NK-92 (cell line): ENCODE results near the gene AP1S3.
"Not testable (repeated sequence)": the region's sequence is repeated elsewhere in the genome, so short reads cannot be mapped to it uniquely, and the experiment has no call there.

ENCODE experiments used
- DNase-seq: peaks from one replicate; lab custom pipeline; 2025; ENCODE audit not compliant: unreplicated experiment; lab: John Stamatoyannopoulos, UW

Gene AP1S3

DNA sequence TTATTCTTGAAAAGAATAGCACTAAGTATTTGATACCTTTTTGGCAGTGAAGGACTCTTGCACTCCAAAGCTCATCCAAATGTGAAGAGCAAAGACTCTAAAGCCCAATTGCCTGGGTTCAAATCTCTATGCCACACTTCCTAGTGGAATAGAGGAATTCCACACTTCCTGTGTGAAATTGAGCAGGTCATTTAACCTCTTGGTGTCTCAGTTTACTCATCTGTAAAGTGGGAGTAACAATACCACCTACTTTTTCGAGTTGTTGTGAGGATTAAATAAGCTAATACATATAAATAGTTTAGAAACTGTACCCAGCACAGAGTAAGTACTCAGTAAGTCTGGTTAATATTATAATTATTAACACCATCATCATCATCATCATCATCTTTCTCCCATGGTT lies 72.6 kb downstream of the AP1S3 start:
- DNase-seq, result no peak

DNA sequence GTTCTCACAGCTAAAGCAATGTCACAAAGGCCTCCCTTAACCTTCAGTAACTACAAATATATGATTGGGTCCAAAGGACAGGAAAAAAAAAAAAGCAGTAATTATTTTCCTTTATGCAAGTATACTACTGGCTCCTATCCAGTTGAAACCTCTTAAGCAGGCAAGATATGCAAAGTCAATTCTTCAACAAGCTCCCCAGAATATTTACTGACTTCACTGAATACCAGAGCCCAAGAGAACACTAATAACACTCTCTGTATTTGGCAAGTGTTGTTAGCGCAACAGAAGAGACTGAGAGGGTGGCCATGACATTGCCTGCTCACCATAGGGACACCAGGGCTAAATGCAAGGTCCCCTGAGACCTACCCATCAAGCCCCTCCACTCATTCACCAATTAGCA lies 74.5 kb downstream of the AP1S3 start:
- no peak for DNase-seq

DNA sequence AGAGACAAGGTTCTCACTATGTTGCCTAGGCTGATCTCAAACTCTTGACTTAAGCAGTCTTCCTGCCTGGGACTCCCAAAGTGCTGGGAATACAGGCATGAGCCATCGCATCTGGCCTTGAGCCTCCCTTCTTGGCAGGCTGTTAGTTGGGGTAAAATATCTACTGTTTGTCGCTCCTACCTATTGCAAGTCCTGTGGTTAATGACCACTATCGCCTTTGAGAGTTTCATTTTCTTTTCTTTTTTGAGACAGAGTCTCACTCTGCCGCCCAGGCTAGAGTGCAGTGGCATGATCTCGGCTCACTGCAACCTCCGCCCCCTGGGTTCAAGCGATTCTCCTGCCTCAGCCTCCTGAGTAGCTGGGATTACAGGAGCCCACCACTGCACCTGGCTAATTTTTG lies 75.6 kb downstream of the AP1S3 start:
- DNase-seq, result not testable (repeated sequence)

DNA sequence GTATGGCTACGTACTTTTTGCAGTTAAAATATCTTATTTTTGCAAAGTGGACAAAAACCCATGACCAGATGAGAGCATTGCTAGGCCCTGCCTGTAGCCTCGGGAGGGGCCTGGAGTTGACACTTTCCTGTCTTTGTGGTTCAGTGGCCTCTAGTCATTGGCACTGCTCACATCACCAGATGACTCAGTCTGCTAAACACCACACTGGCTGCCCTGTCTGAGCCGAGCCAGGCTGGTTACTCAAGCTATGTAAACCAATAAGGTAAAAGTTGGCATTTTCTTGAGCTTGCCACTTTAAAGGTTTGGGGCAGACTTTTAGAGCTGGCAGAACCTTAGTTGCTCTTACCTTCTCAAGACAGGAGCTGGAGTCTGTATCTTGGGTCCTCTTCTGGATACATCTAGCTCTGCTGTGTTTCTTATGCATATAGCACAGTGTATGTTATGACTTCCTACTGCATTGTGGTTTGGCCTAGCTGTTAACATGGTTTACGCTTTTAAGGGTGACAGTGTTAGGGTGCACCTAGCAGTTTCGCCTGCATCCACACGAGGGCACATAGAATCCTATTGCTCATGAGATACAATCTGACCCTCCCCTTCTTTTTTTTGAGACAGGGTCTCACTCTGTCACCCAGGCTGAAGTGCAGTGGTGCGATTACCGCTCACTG lies 76.4 kb downstream of the AP1S3 start:
- DNase-seq, result no peak

DNA sequence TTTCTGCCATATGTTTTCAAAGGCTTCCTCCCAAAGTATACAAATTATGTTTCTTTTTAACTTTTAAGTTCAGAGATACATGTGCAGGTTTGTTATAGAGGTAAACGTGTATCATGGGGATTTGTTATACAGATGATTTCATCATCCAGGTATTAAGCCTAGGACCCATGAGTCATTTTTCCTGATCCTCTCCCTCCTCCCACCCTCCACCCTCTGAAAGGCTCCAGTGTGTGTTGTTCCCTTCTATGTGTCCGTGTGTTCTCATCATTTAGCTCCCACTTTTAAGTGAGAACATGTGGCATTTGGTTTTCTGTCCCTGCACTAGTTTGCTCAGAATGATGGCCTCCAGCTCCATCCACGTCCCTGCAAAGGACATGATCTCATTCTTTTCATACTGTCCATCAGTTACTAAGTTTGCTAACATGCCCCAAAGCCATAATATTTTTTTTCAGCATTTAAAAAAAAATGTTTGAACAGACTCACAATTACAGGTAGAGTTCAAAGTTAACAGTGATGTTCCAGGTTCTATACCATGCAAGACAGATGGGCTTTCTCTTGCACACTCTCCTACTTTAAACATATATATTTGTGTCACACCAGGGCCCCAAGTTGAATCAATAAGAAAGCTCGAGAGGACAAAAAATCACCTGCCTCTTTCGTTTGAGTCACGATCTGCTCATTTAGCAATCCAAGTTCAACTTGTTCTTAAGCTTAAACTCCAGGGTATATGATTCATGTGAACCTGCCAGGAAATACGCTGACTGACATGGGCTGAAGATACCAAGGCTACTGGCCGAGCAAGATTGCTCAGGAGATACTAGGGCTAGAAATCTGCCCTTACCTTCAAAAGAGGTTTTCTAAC lies 77.6 kb downstream of the AP1S3 start:
- peak; percentile 2 for DNase-seq

DNA sequence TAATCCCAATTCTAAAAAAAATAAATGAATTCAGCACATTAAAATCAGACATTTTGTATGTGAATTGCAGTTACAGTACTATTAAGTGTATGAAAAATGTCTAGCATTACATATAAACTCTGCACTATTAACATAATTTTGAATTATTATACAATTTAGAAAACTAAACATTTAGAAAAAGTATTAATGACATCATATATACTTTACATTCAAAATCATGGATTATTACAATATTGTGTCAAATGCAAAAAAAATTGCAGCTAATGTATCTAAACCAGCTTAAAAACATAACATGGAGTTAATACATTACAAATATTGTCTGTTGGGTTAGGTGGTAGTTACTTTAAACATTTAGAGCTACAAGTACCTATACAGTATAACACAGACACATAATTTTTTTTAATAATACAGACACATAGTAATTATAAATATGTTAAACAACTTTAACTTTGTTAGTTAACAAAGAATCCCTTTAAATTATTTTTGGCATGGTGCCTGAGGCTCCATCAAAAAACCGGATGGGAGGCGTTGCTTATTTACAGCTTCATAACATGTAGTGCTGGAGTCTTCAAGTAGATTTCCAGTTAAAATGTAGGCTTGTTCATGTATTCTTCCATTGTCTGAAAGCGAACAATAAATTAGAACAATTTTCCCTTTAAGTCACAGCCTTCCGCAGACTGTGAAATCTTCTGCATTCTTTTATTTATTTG lies 79.1 kb downstream of the AP1S3 start:
- DNase-seq, result no peak

DNA sequence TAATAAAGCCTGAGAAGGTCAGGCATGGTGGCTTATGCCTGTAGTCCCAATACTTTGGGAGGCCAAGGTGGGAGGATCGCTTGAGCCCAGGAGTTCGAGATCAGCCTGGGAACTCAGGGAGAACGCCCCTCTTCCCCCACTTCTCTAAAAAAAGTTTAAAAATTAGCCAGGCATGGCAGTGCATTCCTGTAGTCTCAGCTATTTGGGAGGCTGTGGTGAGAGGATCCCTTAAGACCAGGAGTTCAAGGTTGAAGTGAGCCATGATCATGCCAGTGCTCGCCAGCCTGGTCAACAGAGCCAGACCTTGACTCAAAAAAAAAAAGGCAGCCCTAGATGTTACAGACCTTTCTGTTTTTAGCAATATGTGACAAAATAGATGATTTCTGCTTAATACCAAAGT lies 83.4 kb downstream of the AP1S3 start:
- no peak for DNase-seq

DNA sequence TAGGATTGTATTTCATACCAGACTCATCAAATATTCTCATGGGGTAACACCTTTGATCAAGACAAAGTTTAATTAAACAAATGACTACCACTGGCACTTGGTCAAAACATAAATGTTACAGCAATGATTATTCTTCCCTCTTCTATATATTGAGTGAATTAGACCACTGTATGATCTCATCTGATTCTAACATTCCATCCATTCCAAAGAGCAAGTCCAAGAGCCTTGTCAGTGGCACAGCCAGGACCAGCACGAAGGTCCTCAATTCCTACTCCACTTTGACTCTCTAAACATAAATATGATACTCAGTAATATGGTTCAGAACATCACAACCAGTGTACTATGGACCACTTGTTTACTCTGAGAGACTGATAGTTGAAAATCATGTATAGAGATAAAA lies 86.4 kb downstream of the AP1S3 start:
- no peak for DNase-seq

DNA sequence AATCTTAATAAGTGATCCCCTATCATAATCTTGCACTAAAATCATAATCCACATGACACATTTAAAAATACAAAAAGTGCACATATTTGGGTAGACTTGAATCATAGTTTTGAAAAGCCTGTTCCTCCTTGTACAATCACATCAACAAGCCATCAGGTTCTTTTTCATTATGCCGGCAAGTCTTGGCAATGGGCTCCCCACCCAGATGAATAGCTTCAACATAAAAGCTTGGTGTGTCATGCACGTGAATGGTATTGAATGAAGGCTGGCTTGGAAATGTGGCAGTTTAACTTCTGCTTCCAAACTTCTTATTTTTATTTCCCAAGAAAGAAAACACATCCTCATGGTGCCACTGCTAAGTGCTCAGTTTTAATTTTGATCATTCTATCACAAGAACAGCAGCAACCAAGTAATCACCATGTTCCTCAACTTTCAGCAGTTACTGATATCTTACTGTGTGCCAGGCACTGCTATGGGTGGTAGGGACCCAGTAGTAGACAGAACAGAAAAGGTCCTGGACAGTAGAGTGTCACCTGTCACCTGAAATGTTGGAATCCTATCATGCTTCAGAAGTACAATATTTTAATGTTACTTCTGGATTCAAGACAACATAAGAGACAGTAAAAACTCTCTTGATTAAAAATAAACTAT lies 89.9 kb downstream of the AP1S3 start:
- no peak for DNase-seq

DNA sequence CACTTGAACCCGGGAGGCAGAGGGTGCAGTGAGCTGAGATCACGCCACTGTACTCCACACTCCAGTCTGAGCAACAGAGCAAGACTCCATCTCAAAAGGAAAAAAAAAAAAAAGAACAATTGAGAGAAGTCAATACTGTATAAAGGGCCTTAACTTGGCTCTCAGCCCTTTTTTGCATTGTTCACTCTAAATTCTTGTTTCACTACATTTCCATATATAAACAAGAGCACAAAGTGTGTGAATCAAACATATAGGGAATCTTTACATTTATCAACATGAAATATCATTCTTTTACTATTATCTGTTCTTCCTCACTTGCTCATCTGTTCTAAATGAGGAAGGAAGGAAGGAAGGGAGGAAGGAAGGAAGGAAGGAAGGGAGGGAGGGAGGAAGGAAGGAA lies 90.8 kb downstream of the AP1S3 start:
- DNase-seq, result no peak

DNA sequence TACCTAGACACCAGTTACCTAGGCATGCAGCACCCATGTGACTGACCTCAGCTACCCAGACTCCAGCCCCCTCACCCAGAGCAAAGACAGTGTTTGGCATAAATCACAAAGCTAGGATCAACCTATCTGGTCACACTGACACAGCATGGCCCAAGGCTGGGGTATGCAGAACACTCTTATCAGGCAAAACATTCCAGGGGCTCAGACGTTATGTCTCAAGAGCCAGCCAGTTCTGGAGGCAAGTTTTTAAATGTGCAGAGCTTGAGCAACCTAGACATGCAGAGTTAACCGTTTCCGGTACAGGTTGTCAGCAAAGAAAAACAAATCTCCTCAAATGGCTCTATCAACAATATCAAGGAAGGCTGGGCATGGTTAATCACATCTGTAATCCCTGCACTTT lies 92.8 kb downstream of the AP1S3 start:
- no peak for DNase-seq

DNA sequence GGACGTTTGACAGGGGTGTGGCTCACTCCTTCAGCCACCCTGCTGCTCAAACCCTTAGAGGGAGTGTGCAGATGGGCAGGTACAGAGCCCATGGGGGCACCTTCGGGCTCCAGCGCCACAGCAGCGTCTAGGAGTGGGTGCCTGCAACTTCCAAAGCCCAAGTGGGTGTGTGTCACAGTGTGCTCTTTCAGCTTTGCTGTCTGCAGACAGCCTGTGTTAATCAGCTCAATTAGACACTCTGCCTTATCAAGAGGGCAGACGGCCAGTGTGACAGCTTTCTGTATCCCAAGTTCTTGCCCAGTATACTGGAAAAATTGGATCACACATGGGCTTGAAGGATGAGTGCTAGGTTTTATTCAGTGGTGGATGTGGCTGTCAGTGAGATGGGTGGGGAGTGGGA lies 96.7 kb downstream of the AP1S3 start:
- DNase-seq, result no peak

DNA sequence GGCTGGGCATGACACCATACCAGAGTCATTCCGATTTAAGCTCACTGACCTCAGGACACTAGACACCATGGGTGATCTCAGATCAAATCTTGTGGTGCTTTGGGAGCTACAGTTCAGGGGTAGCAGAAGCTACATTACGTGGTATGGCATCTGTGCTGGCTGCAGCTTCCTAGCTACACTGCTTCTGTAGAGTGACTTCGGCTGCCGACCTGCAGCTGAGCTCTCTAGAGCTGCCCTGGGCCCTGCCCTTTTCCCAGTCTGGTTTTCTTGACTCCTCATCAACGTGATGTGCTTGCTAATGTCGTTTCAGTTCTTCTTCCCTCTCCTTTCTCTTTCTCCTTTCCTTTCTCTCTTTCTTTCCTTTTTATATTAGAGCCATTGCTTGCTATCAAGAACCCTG lies 100.2 kb downstream of the AP1S3 start:
- no peak for DNase-seq

DNA sequence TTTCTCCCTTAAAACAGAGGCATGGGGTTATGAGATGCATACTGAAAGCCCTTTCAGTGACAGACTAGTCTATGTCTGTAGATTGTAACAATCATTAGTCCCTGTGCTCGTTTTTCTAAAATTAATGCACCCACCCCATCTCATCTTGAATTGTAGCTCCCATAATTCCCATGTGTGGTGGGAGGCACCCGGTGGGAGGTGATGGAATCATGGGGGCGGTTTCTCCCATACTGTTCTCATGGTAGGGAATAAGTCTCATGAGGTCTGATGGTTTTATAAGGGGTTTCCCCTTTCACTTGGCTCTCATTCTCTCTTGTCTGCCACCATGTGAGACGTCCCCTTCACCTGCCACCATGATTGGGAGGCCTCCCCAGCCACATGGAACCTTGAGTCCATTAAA lies 100.9 kb downstream of the AP1S3 start:
- no peak for DNase-seq

DNA sequence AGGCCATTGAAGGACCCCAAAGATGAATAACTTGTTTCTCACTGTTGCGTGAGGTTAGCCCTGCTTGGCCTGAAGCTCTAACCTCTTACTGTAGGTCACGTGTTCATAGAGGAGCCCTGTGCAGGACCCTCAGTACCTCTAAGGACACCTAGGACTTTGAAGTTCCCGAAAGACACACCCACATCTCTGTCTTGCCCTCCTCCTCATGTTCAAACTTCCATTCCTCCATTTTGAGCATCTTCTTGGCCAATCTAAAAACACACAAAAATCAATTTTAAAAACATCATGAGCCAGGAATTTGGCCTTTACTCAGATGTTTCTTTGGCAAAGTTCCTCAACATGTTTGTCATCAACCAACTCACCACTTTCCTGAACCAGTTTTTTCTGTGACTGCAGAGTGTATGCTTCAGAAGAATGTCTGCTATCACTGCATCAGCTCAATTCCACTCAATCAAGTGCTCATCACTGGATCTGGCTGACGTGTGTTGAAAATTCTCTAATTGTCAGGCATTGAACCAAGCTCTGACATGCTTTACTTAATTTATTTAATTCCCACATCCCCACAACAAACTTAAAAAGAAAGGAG lies 101.6 kb downstream of the AP1S3 start:
- DNase-seq, result no peak

DNA sequence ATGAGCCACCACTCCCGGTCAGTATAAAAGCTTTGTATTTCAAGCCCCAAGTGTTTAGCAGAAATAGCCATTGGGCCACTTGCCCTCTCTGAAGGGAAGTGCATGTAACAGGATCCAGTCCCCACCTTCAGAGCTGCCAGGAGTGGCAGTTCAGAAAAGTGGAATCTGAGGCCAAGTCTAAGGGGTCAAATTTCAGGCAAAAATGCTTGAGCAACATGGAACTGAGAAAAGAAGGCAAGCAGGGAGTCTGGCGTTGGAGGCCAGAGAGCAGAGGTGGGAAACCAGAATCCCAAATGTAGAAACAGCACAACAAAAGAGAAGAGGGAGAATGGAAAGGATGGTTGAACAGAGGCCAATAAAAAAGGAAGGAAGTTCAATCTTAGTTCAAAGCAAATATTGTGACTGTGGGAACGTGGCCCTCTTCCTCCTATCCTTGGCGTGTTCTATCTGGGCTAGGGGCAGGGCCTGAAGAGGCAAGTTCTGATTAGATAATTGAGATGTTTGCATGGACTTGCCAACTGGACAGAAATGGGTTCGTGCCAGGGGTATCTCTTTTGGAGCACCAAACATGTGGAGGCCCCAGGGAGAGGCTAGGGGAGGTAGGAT lies 102.2 kb downstream of the AP1S3 start:
- no peak for DNase-seq

DNA sequence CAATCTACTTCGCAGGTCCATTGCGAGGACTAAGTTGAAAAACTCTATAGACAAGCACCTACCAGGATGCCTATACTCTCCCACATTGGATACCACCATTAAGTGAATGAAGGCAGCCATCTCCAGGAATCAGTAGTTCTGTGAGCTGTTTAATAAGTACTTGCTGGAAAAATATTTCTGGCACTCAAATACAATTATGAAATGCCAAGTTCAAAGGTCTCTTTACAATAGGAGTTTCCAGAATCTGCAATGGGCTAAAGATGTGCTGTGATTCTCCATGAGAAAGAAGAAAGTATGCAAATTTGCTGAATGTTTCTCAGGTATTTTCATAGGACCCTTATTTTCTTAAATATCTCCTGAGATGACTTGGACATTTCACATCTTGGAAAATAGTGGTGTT lies 103.0 kb downstream of the AP1S3 start:
- no peak for DNase-seq

DNA sequence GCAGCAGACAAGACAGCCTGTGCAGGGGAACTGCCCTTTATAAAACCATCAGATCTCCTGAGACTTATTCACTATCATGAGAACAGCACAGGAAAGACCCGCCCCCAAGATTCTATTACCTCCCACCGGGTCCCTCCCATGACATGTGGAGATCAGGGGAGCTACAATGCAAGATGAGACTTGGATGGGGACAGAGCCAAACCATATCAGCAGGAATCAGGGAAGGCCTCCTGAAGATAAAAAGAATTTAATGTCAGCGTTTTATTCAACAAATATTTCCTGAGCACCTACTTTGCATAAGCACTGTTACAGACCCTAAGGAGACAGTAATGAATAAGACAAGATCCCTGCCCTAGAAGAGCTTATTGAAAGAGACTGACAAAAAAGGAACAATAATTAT lies 105.0 kb downstream of the AP1S3 start:
- DNase-seq, result no peak

DNA sequence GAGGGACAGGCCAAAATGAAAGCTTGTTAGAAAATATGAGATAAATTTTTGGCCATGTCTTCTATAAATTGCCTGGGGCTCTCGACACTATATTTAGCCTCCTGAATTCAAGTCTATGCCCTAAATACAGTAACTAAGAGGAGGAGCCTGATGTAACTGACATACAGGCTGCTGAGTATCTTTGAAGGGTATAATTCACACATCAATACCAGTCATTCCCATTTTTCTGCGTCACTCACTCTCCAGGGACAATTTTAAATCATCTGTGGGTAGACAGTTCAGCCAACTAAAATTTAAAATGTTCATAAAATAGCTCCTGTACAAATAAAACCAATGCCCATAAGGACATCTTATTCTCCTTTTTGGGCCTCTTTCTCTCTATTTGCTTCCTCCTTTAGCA lies 105.9 kb downstream of the AP1S3 start:
- DNase-seq, result no peak

DNA sequence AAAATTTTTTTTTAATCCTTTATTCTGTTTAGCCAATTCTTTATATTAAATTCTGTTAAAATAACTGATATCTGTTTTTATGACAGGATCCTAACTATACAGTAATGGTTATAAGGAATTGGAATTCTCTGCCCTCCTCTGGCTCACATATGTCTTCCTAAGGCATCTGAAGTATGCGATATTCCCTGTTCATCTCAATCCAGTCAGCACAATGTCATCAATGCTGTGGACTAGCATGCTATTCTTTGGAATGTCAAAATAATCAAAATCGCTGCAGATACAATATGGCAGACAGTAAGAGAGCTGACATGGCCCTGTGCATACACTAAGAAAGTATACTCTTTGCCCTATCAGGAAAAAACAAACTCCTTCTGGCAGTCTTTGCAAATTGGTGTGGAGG lies 107.6 kb downstream of the AP1S3 start:
- no peak for DNase-seq

DNA sequence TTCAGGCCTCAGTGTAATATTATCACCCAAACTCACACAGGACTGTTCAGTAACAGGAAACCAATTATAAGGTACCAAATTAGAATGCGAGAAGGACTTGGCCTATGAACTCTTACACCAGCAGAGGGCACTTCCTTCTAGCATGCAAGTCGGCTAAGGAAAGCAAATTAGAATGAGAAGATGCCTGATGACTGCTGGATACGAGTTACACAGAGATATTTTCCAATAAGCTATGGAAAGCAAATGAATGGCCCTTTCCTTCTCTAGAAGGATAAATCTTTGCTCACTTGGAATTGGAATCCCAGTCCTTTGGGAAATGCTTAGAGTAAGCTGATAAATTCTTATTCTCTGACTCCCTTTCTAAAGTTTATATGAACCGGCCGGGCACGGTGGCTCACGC lies 109.8 kb downstream of the AP1S3 start:
- DNase-seq, result no peak
